NB4 (cell line): ENCODE data around the gene ADGRA1.

ENCODE experiments used
- DNase-seq: peaks from one replicate; pipeline ENCODE4 v3.0.0; 2010; ENCODE audit warnings: low read depth
- H3K4me3 ChIP-seq: one replicate; pipeline ENCODE4 v1.5.1; 2011; ENCODE audit warnings: mild to moderate bottlenecking, low read depth, low read length, moderate library complexity
- CTCF ChIP-seq: IDR thresholded peaks from one replicate; pipeline ENCODE4 v1.5.1; 2012; ENCODE audit warnings: low read depth, low read length
- MAX ChIP-seq: IDR thresholded peaks from 2 replicates; pipeline ENCODE4 v1.6.1; 2011; ENCODE audit warnings: low read depth, low read length
- MYC ChIP-seq: IDR thresholded peaks from 2 replicates; pipeline ENCODE4 v1.6.1; 2011; ENCODE audit warnings: low read depth, low read length
- POLR2A ChIP-seq: IDR thresholded peaks from 2 replicates; pipeline ENCODE4 v1.6.1; 2011; ENCODE audit warnings: mild to moderate bottlenecking; ENCODE audit not compliant: insufficient read length; ENCODE audit errors: extremely low read depth

ADGRA1 gene

GRCh38 chr10:133177380-133178157 lies 89.8 kb downstream of the ADGRA1 start:
- no peak for TF ChIP-seq POLR2A
- TF ChIP-seq MYC: no peak
- peak; percentile 78 for TF ChIP-seq MAX
- TF ChIP-seq CTCF: no peak
- H3K4me3 ChIP-seq: no peak overlapping the region
- DNase-seq: no peak

GRCh38 chr10:133178357-133179127 lies 90.8 kb downstream of the ADGRA1 start:
- TF ChIP-seq MAX: no peak
- TF ChIP-seq CTCF: no peak
- no peak for DNase-seq
- H3K4me3 ChIP-seq: no peak overlapping the region

GRCh38 chr10:133179128-133179520 lies 91.4 kb downstream of the ADGRA1 start:
- no peak for TF ChIP-seq POLR2A
- no peak for TF ChIP-seq MYC
- no peak for TF ChIP-seq MAX
- no peak for TF ChIP-seq CTCF
- no peak for DNase-seq
- no peak overlapping the region for H3K4me3 ChIP-seq

GRCh38 chr10:133179651-133180050 lies 91.9 kb downstream of the ADGRA1 start:
- DNase-seq: no peak
- no peak for TF ChIP-seq POLR2A
- no peak for TF ChIP-seq MYC
- no peak for TF ChIP-seq CTCF
- no peak for TF ChIP-seq MAX
- H3K4me3 ChIP-seq: no peak overlapping the region

GRCh38 chr10:133180192-133180964 lies 92.7 kb downstream of the ADGRA1 start:
- H3K4me3 ChIP-seq: no peak overlapping the region
- no peak for DNase-seq
- TF ChIP-seq MYC: no peak
- TF ChIP-seq CTCF: no peak
- no peak for TF ChIP-seq MAX
- TF ChIP-seq POLR2A: no peak
